Breast epithelium (tissue), 4 donors: Measurements from ENCODE around the gene WNT3. TPM values are rescaled to one million over a fixed set of nuclear protein-coding genes. Genes with fewer than 3 reads are reported as not detected.
A peak's percentile ranks its signal among the peaks of the same experiment; 100 is the strongest.

Experiments used
- DNase-seq, 2 donors: peaks; one replicate each; pipeline ENCODE4 v3.0.0-alpha.2; 2019; ENCODE audit warnings: low spot score in 2 of 2
- H3K27ac ChIP-seq, 2 donors: fragments of 200-600 bp; sonication (generic) in 1 of 2; one replicate each; pipeline ENCODE4 v1.5.1; 2016 to 2019; ENCODE audit warnings: mild to moderate bottlenecking in 1 of 2
- H3K27me3 ChIP-seq, 2 donors: fragments of 200-600 bp; sonication (generic) in 1 of 2; one replicate each; pipeline versions ENCODE4 v1.5.1 to v1.6.0; 2017 to 2019; ENCODE audit warnings: control low read depth in 1 of 2, mild to moderate bottlenecking in 1 of 2
- H3K36me3 ChIP-seq: fragments of 200-600 bp; one replicate; pipeline ENCODE4 v1.5.1; 2019
- H3K4me1 ChIP-seq, 2 donors: fragments of 200-600 bp; sonication (generic); one replicate each; pipeline ENCODE4 v1.5.1; 2016 to 2019; ENCODE audit warnings: control low read depth in 1 of 2
- H3K4me3 ChIP-seq, 3 donors: fragments of 200-600 bp; sonication (generic); 1 replicate in 2 of 3; 2 replicates in 1 of 3; pipeline ENCODE4 v1.5.1; 2016 to 2019; ENCODE audit warnings: mild to moderate bottlenecking in 3 of 3, moderate library complexity in 2 of 3
- H3K9me3 ChIP-seq, 2 donors: fragments of 200-600 bp; sonication (generic) in 1 of 2; one replicate each; pipeline ENCODE4 v1.5.1; 2016 to 2019; ENCODE audit warnings: control low read depth in 1 of 2
- POLR2A ChIP-seq: fragments of 450-650 bp; IDR thresholded peaks from one replicate; pipeline ENCODE4 v1.6.1; 2016; ENCODE audit warnings: antibody characterized with exemption, mild to moderate bottlenecking, moderate library complexity
- POLR2AphosphoS5 ChIP-seq, 3 donors: sonication (generic); formaldehyde crosslinking; IDR thresholded peaks; one replicate each; pipeline ENCODE4 v1.6.1; 2017; ENCODE audit warnings: antibody characterized with exemption in 3 of 3
- intact Hi-C: fragments of 100-400 bp; cut with DNase I; formaldehyde crosslinking; loops from one replicate; pipeline ENCODE4 v1.15.1; 2023; ENCODE audit warnings: low total_unique reads
- total RNA-seq, 3 donors: library from RNA; depleted of rRNA; stranded (reverse); fragments of >200 nt; gene quantifications; one replicate each; pipeline ENCODE4 v1.1.0, GENCODE V29; 2016
- TF ChIP-seq, protein P1 (sequence below), 3 donors: fragments of 450-650 bp; IDR thresholded peaks; one replicate each; pipeline ENCODE4 v1.5.1; 2016 to 2017; ENCODE audit warnings: antibody characterized with exemption in 3 of 3, mild to moderate bottlenecking in 3 of 3, moderate library complexity in 3 of 3

Gene WNT3, protein sequence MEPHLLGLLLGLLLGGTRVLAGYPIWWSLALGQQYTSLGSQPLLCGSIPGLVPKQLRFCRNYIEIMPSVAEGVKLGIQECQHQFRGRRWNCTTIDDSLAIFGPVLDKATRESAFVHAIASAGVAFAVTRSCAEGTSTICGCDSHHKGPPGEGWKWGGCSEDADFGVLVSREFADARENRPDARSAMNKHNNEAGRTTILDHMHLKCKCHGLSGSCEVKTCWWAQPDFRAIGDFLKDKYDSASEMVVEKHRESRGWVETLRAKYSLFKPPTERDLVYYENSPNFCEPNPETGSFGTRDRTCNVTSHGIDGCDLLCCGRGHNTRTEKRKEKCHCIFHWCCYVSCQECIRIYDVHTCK
- total RNA-seq: 1 to 10 TPM in 2 of 3 donors, under 1 TPM in 1; 0.48 to 2.9 (median 1.6) TPM

DNA sequence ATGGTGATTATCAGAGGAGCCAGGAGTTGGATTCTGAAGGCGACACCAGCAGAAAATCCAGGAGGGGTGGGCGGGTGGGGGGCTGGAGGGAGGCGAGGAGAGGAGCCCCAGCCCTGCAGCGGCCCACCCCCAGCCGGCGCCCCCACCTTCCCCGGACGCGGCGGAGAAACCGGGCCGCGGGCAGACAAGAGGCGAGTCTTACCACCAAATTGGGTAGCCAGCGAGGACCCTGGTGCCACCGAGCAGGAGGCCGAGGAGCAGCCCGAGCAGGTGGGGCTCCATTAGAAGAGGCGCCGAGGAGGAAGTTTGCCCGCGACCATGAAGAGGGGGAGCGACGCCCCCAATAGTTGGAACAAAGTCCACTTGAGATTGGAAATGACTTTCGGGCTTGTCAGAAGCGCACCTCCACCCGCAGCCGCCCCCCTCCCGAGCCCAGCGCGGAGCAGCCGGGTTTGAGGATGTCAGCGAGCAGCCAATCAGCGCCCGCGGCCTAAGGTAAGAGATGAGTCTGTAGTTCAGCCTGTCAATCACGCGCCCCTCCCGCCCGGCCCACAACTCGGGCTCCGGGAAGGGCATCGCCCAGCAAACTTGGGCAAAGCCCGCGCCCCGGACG lies at the start of gene WNT3:
Gene WNT3 (minus strand): TSS at position 377 of the 613 bp plus-strand sequence. CDS start 95 bp downstream, at position 282.
- intact Hi-C loops: no loop called here
- peaks cover 0 to 5% of the 10 kb centered on the region in 2 donors for H3K4me1 ChIP-seq
- no peak for DNase-seq
- peaks cover 0 to 70% of the 10 kb centered on the region in 2 donors for H3K27me3 ChIP-seq
- no peaks in the 10 kb centered on the region for H3K9me3 ChIP-seq
- H3K27ac ChIP-seq: no peak within 1 kb of the TSS
- no peaks in the 10 kb centered on the region for H3K36me3 ChIP-seq
- H3K4me3 ChIP-seq: peak within 1 kb of the TSS; percentile 28 to 54 (median 32)
- TF ChIP-seq, protein P1, sequence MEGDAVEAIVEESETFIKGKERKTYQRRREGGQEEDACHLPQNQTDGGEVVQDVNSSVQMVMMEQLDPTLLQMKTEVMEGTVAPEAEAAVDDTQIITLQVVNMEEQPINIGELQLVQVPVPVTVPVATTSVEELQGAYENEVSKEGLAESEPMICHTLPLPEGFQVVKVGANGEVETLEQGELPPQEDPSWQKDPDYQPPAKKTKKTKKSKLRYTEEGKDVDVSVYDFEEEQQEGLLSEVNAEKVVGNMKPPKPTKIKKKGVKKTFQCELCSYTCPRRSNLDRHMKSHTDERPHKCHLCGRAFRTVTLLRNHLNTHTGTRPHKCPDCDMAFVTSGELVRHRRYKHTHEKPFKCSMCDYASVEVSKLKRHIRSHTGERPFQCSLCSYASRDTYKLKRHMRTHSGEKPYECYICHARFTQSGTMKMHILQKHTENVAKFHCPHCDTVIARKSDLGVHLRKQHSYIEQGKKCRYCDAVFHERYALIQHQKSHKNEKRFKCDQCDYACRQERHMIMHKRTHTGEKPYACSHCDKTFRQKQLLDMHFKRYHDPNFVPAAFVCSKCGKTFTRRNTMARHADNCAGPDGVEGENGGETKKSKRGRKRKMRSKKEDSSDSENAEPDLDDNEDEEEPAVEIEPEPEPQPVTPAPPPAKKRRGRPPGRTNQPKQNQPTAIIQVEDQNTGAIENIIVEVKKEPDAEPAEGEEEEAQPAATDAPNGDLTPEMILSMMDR (IDR thresholded peaks at IDR 0.05): no peak
- TF ChIP-seq POLR2A: no peak
- no peak for TF ChIP-seq POLR2AphosphoS5 (IDR thresholded peaks at IDR 0.05)

DNA sequence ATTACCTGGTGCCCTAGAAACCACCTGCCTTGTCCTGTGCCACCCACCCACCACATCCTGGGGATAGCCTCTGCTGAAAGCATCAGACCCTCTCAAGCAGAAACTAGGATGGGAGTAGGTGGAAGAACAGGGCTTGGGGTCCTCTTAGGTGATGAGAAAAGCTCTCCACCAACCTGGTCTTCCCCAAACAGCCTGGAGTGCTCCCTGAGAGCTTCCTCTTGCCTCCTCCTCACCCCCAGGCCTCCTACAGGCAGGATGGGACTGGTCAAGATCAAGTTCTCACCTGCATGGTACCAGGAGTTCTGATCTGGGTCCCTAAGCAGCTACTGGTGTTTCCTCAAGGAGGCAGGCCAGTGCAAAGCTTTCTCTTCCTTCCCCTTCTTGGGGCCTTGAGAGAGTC lies 48.3 kb upstream of the WNT3 start:
- Histone ChIP-seq H3K27me3 (peaks cover 0 to 5% of the 10 kb centered on the region in 2 donors), H3K36me3 (no peaks in the 10 kb centered on the region), H3K9me3 (no peaks in the 10 kb centered on the region), H3K4me3 (no peak overlapping the region), H3K27ac (no peak overlapping the region), H3K4me1 (no peaks in the 10 kb centered on the region)
- intact Hi-C loops: no loop called here
- DNase-seq: no peak
- no peak for TF ChIP-seq POLR2AphosphoS5 (IDR thresholded peaks at IDR 0.05)
- no peak for TF ChIP-seq POLR2A
- TF ChIP-seq, protein P1 (IDR thresholded peaks at IDR 0.05): no peak

DNA sequence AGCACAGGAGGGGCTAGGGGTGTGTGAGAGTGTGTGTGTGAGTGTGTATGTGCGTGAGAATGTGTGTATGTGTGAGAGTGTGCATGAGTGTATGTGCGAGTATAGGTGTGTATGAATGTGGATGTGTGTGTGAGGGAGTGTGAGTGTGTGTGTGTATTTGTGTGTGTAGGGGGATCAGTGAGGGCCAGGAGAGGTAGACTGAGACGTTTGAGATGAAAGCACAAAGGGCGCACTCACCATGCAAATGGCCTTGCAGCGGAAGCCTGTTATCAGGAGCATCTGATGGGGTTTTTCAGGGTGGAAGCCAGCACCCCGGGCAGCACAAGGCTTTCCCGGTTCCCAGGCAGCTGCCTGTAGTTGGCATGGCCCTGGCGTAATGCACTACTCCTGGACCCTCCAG lies 47.8 kb upstream of the WNT3 start:
- Histone ChIP-seq H3K4me3 (no peak overlapping the region), H3K27me3 (peaks cover 0 to 5% of the 10 kb centered on the region in 2 donors), H3K27ac (no peak overlapping the region), H3K9me3 (no peaks in the 10 kb centered on the region), H3K36me3 (no peaks in the 10 kb centered on the region), H3K4me1 (no peaks in the 10 kb centered on the region)
- intact Hi-C loops: no loop called here
- TF ChIP-seq POLR2AphosphoS5 (IDR thresholded peaks at IDR 0.05) (no peak), POLR2A (no peak)
- TF ChIP-seq, protein P1 (IDR thresholded peaks at IDR 0.05): no peak
- no peak for DNase-seq

DNA sequence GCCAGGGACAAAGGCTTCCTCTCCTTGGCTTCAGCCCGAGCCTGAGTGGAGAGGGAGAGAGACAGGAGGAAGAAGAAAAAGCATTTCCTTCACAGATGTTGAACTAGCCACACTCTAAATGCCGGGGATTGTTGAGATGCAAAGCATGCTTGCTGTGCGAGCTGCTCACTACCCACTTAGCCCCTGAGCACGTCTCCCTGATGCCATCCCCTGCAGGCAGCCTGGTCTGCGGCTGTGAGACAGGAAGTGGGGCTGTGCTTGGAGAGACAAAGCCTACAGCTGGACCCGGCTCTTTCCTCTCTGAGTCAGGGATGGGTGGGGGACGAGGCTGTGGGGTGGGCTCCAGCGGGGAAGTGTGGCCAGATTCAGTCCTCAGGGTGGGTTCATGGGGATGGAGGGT lies 46.6 kb upstream of the WNT3 start:
- Histone ChIP-seq H3K9me3 (no peaks in the 10 kb centered on the region), H3K27me3 (peaks cover 0 to 5% of the 10 kb centered on the region in 2 donors), H3K36me3 (no peaks in the 10 kb centered on the region), H3K4me1 (no peaks in the 10 kb centered on the region), H3K27ac (no peak overlapping the region), H3K4me3 (no peak overlapping the region)
- TF ChIP-seq POLR2A: no peak
- TF ChIP-seq, protein P1 (IDR thresholded peaks at IDR 0.05): no peak
- no peak for TF ChIP-seq POLR2AphosphoS5 (IDR thresholded peaks at IDR 0.05)
- no peak for DNase-seq
- intact Hi-C loops: no loop called here
